Measurements from ENCODE around the gene RPUSD1.

GRCh38 chr16:766820-767640 lies 21.2 kb downstream of the RPUSD1 start:
- TF ChIP-seq EZH2 (IDR thresholded peaks at IDR 0.05; ENCODE audit: borderline replicate concordance, low read depth, low read length, poor library complexity, severe bottlenecking) (no peak), CTCF (conservative IDR thresholded peaks at IDR 0.05; ENCODE audit: low read depth, low read length) (no peak)

Measured in A673 (cell line).